ENCODE measurements around the gene LMX1B. TPM values are rescaled to one million over a fixed set of nuclear protein-coding genes. Genes with fewer than 3 reads are reported as not detected.

Gene LMX1B
- total RNA-seq, 1 donor from 2014 or later: 0.14 TPM

DNA sequence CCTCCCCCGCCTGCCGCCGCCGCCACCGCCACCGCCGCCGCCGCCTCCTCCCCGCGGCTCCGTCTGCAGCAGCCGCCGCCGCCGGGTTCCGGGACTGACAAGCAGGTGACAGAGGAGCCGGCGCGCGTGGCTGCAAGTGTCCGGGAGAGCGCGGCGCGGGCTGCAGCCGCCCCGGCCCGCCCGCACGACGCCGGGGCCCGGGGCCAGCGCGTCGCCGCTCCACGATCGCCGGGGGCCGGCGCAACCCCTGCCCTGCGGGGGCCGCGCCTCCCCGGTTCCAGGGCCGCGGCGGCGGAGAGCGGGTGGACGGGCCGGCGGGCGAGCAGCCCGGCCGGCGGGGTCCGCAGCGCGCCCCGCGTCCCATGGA lies 343 bp downstream of the LMX1B start:
- H3K36me3 ChIP-seq: no peaks in the 10 kb centered on the region
- peaks cover 91% of the 10 kb centered on the region for H3K27me3 ChIP-seq
- ATAC-seq (no peak), DNase-seq (peak; percentile 67)
- intact Hi-C loops (cut with DNase I): no loop called here
- no peak overlapping the region for H3K27ac ChIP-seq
- H3K4me1 ChIP-seq: peaks cover 32% of the 10 kb centered on the region
- no peaks in the 10 kb centered on the region for H3K9me3 ChIP-seq
- no peak overlapping the region for H3K4me3 ChIP-seq
- no peak for TF ChIP-seq CTCF (IDR thresholded peaks at IDR 0.05)

- DNase-seq (peak; percentile 57), ATAC-seq (no peak)
- TF ChIP-seq CTCF (IDR thresholded peaks at IDR 0.05): no peak
- Histone ChIP-seq H3K36me3 (no peaks in the 10 kb centered on the region), H3K9me3 (no peaks in the 10 kb centered on the region), H3K27ac (no peak overlapping the region), H3K4me1 (peaks cover 32% of the 10 kb centered on the region), H3K27me3 (peaks cover 91% of the 10 kb centered on the region), H3K4me3 (no peak overlapping the region)
- intact Hi-C loops (cut with DNase I): no loop called here
Observed at GRCh38 chr9:126614455-126615244, 922 bp downstream of the LMX1B start.

DNA sequence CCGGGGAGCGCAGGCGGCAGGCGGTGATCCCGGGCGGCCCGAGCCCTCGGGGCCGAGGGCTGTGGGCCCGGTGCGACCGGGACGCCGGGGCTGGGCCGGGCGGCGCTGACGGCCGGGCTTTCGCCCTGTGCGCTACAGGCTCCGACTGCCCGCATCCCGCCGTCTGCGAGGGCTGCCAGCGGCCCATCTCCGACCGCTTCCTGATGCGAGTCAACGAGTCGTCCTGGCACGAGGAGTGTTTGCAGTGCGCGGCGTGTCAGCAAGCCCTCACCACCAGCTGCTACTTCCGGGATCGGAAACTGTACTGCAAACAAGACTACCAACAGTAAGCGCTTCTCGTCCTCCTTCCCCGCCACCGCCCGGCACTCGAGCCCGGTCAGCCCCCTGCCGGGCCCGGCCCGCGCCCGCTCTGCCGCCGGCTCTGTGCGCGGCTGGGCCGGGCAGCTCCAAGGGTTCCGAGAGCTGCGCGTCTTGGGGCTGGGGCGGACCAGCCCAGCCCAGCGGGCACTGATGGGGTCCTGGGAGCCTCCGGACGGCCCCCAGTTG lies 1.6 kb downstream of the LMX1B start:
- Histone ChIP-seq H3K36me3 (no peaks in the 10 kb centered on the region), H3K4me1 (peaks cover 32% of the 10 kb centered on the region), H3K27me3 (peaks cover 91% of the 10 kb centered on the region), H3K9me3 (no peaks in the 10 kb centered on the region), H3K4me3 (no peak overlapping the region), H3K27ac (no peak overlapping the region)
- intact Hi-C loops (cut with DNase I): no loop called here
- TF ChIP-seq CTCF (IDR thresholded peaks at IDR 0.05): no peak
- peak; percentile 66 for DNase-seq
- ATAC-seq: no peak

GRCh38 chr9:126615791-126616447 lies 2.2 kb downstream of the LMX1B start:
- intact Hi-C loops (cut with DNase I): no loop called here
- Histone ChIP-seq H3K36me3 (no peaks in the 10 kb centered on the region), H3K4me3 (no peak overlapping the region), H3K27me3 (peaks cover 92% of the 10 kb centered on the region), H3K27ac (no peak overlapping the region), H3K4me1 (peaks cover 30% of the 10 kb centered on the region), H3K9me3 (no peaks in the 10 kb centered on the region)
- TF ChIP-seq CTCF (IDR thresholded peaks at IDR 0.05): no peak
- no peak for ATAC-seq
- no peak for DNase-seq

GRCh38 chr9:126616521-126616976 lies 2.8 kb downstream of the LMX1B start:
- peaks cover 93% of the 10 kb centered on the region for H3K27me3 ChIP-seq

More at GRCh38 chr9:126616521-126616976, 2.8 kb downstream of the LMX1B start:
- no peak for DNase-seq
- no peaks in the 10 kb centered on the region for H3K9me3 ChIP-seq
- H3K4me1 ChIP-seq: peaks cover 25% of the 10 kb centered on the region
- intact Hi-C loops (cut with DNase I): no loop called here
- H3K4me3 ChIP-seq: no peak overlapping the region
- no peak for TF ChIP-seq CTCF (IDR thresholded peaks at IDR 0.05)
- no peak for ATAC-seq
- no peak overlapping the region for H3K27ac ChIP-seq
- no peaks in the 10 kb centered on the region for H3K36me3 ChIP-seq

Data from upper lobe of right lung (tissue), 1 donor.